HG03095 (cell line): ENCODE measurements around the gene EPB41L2.

Experiments
- ATAC-seq: cut with Tn5 transposase; IDR thresholded peaks from one replicate; pipeline ENCODE4 v1.9.1; 2021; ENCODE audit warnings: moderate library complexity; ENCODE audit not compliant: unreplicated experiment

The EPB41L2 gene

GRCh38 chr6:130847001-130847910 lies 215.8 kb downstream of the EPB41L2 start:
- ATAC-seq = no peak

GRCh38 chr6:130846501-130846900 lies 216.5 kb downstream of the EPB41L2 start:
- no peak for ATAC-seq

- peak; percentile 82 for ATAC-seq
Measured at GRCh38 chr6:130843575-130844320, 219.3 kb downstream of the EPB41L2 start.

GRCh38 chr6:130841128-130841728 lies 221.8 kb downstream of the EPB41L2 start:
- ATAC-seq = no peak

GRCh38 chr6:130840050-130840449 lies 223.0 kb downstream of the EPB41L2 start:
- no peak for ATAC-seq

GRCh38 chr6:130839379-130839778 lies 223.7 kb downstream of the EPB41L2 start:
- no peak for ATAC-seq

GRCh38 chr6:130838951-130839350 lies 224.1 kb downstream of the EPB41L2 start:
- ATAC-seq = no peak

GRCh38 chr6:130838250-130838860 lies 224.7 kb downstream of the EPB41L2 start:
- ATAC-seq = no peak

- ATAC-seq = no peak
Measured at GRCh38 chr6:130837067-130837466, 226.0 kb downstream of the EPB41L2 start.

GRCh38 chr6:130836055-130836640 lies 226.9 kb downstream of the EPB41L2 start:
- no peak for ATAC-seq

GRCh38 chr6:130834482-130835251 lies 228.4 kb downstream of the EPB41L2 start:
- ATAC-seq = no peak

- ATAC-seq = no peak
Measured at GRCh38 chr6:130833569-130833968, 229.5 kb downstream of the EPB41L2 start.

GRCh38 chr6:130831607-130832006 lies 231.4 kb downstream of the EPB41L2 start:
- ATAC-seq = no peak

GRCh38 chr6:130829333-130829910 lies 233.6 kb downstream of the EPB41L2 start:
- ATAC-seq = no peak

GRCh38 chr6:130827247-130828149 lies 235.5 kb downstream of the EPB41L2 start, which contains the start of gene SMLR1:
Gene SMLR1, plus strand, starts transcription at chr6:130827406. Its CDS starts 8 bp downstream, at chr6:130827414.
- ATAC-seq = no peak

- ATAC-seq = no peak
Measured at GRCh38 chr6:130826442-130827246, 236.4 kb downstream of the EPB41L2 start.

GRCh38 chr6:130825772-130826441 lies 237.1 kb downstream of the EPB41L2 start:
- no peak for ATAC-seq
